ENCODE results near the gene MACROH2A1. TPM values are rescaled to one million over a fixed set of nuclear protein-coding genes. Genes with fewer than 3 reads are reported as not detected.

Gene MACROH2A1
- total and polyA plus RNA-seq, 9 of the 15 experiments (the other 6 are each of a cell fraction or from before 2014, with no cell fraction given) = 44.9 to 289 (median 193) TPM

DNA sequence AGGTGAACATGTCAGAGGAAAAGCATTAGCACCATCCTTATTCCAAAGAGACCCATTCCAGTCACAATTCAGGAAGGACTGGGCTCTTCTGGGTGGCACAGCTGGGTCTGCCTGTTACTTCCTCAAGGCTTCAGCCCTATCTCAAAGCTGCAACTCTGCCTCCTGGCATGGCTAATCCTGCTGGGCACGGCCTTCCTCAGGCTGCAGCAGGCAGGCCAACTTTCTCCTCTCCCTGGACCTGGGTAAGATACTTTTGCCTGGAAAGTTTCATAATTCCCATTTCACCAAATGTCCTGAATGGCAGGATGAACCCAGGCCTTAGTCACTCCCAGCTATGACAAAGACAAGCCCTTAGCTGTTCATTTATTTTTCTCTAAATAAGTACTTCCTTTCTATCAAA lies 50.1 kb downstream of the MACROH2A1 start:
- intact Hi-C loops (cut with micrococcal nuclease) = loop anchor here (5.0 kb wide), 1 partner anchor 78 kb away; no protein-coding TSS in a partner anchor
- POLR2A ChIA-PET = interaction anchor here (1.0 to 2.6 kb wide), 3 partner anchors 8 to 385 kb away, joined by 4 to 8 read pairs (median 4); no protein-coding TSS in a partner anchor
- H3K9me3 ChIP-seq (replicated peaks; ENCODE audit: control insufficient read depth, insufficient read depth, low read depth, low read length) = no peaks in the 10 kb centered on the region
- CTCF ChIA-PET (ENCODE audit: low intra/inter-chr PET ratio) = no interaction called here
- no peaks in the 10 kb centered on the region for H3K79me2 ChIP-seq (ENCODE audit: control insufficient read depth, insufficient read depth, low read length)
- H3K4me2 ChIP-seq (ENCODE audit: insufficient read depth, low read length) = no peak overlapping the region
- DNase-seq (ENCODE audit: extremely low read depth in 1 of 4, low spot score in 3 of 4) (no peak), FAIRE-seq (no peak), ATAC-seq (no peak)
- peaks cover 84% of the 10 kb centered on the region; the same call in 2 of the 3 replicates for H3K36me3 ChIP-seq (ENCODE audit: control insufficient read depth, insufficient read depth, low read length)
- no peak overlapping the region for H2AFZ ChIP-seq (ENCODE audit: low read depth, low read length)
- no peaks in the 10 kb centered on the region for H3K9me1 ChIP-seq (ENCODE audit: control insufficient read depth, insufficient read depth, low read length)
- H3K4me1 ChIP-seq (replicated peaks in 1 of 2; ENCODE audit: control insufficient read depth in 2 of 2, insufficient read depth in 2 of 2, low read length in 2 of 2) = no peaks in the 10 kb centered on the region
- H4K20me1 ChIP-seq (replicated peaks; ENCODE audit: control insufficient read depth, insufficient read depth, low read length) = no peaks in the 10 kb centered on the region
- 75% methylated on average over 1 of the region's 1 CpG for WGBS (ENCODE audit: insufficient coverage, low coverage, missing lambda C conversion rate)
- H3K27me3 ChIP-seq (ENCODE audit: control insufficient read depth in 2 of 2, insufficient read depth in 2 of 2, low read length in 2 of 2) = no peaks in the 10 kb centered on the region
- no peak overlapping the region for H3K9ac ChIP-seq (ENCODE audit: insufficient read depth in 1 of 2, low read depth in 2 of 2, low read length in 2 of 2)
- no peak overlapping the region for H3K4me3 ChIP-seq
- BruUV-seq (replicated peaks) = no TSS peak
- in situ Hi-C loops (cut with MboI) = no loop called here
- no peak overlapping the region for H3K27ac ChIP-seq (ENCODE audit: extremely low read depth, low read depth, low read length)
- no peak for TF ChIP-seq PCBP1 (IDR thresholded peaks at IDR 0.05; ENCODE audit: low read depth, low read length, poor library complexity, severe bottlenecking)
- no peak for TF ChIP-seq DMBX1 (CRISPR knock-in tag; IDR thresholded peaks at IDR 0.05; ENCODE audit: borderline replicate concordance)
- no peak for TF ChIP-seq FUS (optimal IDR thresholded peaks at IDR 0.05; ENCODE audit: low read depth, low read length)
- TF ChIP-seq HSF4 (CRISPR knock-in tag; IDR thresholded peaks at IDR 0.05; ENCODE audit: borderline replicate concordance) = no peak
- no peak for TF ChIP-seq KHSRP (IDR thresholded peaks at IDR 0.05)
- no peak for TF ChIP-seq NR4A1 (CRISPR knock-in tag; IDR thresholded peaks at IDR 0.05)
- no peak for TF ChIP-seq NR4A1 (tag; IDR thresholded peaks at IDR 0.05)
- no peak for TF ChIP-seq HMG20B (CRISPR knock-in tag; IDR thresholded peaks at IDR 0.05)
- TF ChIP-seq ZFX (CRISPR knock-in tag; IDR thresholded peaks at IDR 0.05) = no peak
- TF ChIP-seq GTF2A2 (tag; IDR thresholded peaks at IDR 0.05) = no peak
- no peak for TF ChIP-seq KAT2B (IDR thresholded peaks at IDR 0.05; ENCODE audit: low read depth, low read length)
- TF ChIP-seq, protein P1, sequence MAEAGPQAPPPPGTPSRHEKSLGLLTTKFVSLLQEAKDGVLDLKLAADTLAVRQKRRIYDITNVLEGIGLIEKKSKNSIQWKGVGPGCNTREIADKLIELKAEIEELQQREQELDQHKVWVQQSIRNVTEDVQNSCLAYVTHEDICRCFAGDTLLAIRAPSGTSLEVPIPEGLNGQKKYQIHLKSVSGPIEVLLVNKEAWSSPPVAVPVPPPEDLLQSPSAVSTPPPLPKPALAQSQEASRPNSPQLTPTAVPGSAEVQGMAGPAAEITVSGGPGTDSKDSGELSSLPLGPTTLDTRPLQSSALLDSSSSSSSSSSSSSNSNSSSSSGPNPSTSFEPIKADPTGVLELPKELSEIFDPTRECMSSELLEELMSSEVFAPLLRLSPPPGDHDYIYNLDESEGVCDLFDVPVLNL (CRISPR knock-in tag; IDR thresholded peaks at IDR 0.05; ENCODE audit: low read depth) = no peak
- no peak for TF ChIP-seq SAP30 (IDR thresholded peaks at IDR 0.05; ENCODE audit: borderline replicate concordance, insufficient read depth, low read depth, low read length, poor library complexity, severe bottlenecking)
- no peak for TF ChIP-seq IRF2 (CRISPR knock-in tag; IDR thresholded peaks at IDR 0.05)
- no peak for TF ChIP-seq CSDE1 (IDR thresholded peaks at IDR 0.05)
- no peak for TF ChIP-seq NFATC3 (IDR thresholded peaks at IDR 0.05)

Data from K562 (cell line).